ENCODE measurements around the gene UGT1A1. TPM values are rescaled to one million over a fixed set of nuclear protein-coding genes. Genes with fewer than 3 reads are reported as not detected.

The UGT1A1 gene
- total and polyA plus RNA-seq, 9 of the 15 experiments (the other 6 are each of a cell fraction or from before 2014, with no cell fraction given) = not detected

DNA sequence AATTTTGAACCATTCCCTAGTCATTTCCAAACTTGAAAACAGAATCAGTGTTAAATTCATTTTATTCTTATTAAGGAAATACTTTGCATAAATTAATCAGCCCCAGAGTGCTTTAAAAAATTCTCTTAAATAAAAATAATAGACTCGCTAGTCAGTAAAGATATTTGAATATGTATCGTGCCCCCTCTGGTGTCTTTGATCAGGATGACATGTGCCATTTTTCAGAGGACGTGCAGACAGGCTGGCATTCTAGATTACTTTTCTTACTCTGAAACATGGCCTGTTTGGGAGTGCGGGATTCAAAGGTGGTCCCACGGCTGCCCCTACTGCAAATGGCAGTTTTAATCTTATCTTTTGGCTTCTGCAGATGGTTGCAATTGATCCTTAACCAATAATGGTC is 12.5 kb downstream of the UGT1A1 start:
- no peak for DNase-seq (ENCODE audit: extremely low read depth in 1 of 4, low spot score in 3 of 4)
- intact Hi-C loops (cut with micrococcal nuclease) = no loop called here
- in situ Hi-C loops (cut with MboI) = no loop called here
- H3K27ac ChIP-seq (ENCODE audit: extremely low read depth, low read depth, low read length) = no peak overlapping the region
- TF ChIP-seq NELFE (IDR thresholded peaks at IDR 0.05; ENCODE audit: insufficient read depth, insufficient read length) (no peak), PML (IDR thresholded peaks at IDR 0.05; ENCODE audit: low read length) (no peak), ZNF551 (CRISPR knock-in tag; IDR thresholded peaks at IDR 0.05) (no peak), ZNF57 (CRISPR knock-in tag; IDR thresholded peaks at IDR 0.05) (no peak), SIRT6 (IDR thresholded peaks at IDR 0.05; ENCODE audit: low read depth, low read length) (no peak), NFIX (CRISPR knock-in tag; IDR thresholded peaks at IDR 0.05; ENCODE audit: low read depth) (no peak), NEUROD1 (IDR thresholded peaks at IDR 0.05; ENCODE audit: borderline replicate concordance, low read depth, low read length, partially characterized antibody) (no peak)
- TF ChIP-seq, protein P1, sequence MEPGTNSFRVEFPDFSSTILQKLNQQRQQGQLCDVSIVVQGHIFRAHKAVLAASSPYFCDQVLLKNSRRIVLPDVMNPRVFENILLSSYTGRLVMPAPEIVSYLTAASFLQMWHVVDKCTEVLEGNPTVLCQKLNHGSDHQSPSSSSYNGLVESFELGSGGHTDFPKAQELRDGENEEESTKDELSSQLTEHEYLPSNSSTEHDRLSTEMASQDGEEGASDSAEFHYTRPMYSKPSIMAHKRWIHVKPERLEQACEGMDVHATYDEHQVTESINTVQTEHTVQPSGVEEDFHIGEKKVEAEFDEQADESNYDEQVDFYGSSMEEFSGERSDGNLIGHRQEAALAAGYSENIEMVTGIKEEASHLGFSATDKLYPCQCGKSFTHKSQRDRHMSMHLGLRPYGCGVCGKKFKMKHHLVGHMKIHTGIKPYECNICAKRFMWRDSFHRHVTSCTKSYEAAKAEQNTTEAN (CRISPR knock-in tag; IDR thresholded peaks at IDR 0.05) = no peak
- TF ChIP-seq, protein P2, sequence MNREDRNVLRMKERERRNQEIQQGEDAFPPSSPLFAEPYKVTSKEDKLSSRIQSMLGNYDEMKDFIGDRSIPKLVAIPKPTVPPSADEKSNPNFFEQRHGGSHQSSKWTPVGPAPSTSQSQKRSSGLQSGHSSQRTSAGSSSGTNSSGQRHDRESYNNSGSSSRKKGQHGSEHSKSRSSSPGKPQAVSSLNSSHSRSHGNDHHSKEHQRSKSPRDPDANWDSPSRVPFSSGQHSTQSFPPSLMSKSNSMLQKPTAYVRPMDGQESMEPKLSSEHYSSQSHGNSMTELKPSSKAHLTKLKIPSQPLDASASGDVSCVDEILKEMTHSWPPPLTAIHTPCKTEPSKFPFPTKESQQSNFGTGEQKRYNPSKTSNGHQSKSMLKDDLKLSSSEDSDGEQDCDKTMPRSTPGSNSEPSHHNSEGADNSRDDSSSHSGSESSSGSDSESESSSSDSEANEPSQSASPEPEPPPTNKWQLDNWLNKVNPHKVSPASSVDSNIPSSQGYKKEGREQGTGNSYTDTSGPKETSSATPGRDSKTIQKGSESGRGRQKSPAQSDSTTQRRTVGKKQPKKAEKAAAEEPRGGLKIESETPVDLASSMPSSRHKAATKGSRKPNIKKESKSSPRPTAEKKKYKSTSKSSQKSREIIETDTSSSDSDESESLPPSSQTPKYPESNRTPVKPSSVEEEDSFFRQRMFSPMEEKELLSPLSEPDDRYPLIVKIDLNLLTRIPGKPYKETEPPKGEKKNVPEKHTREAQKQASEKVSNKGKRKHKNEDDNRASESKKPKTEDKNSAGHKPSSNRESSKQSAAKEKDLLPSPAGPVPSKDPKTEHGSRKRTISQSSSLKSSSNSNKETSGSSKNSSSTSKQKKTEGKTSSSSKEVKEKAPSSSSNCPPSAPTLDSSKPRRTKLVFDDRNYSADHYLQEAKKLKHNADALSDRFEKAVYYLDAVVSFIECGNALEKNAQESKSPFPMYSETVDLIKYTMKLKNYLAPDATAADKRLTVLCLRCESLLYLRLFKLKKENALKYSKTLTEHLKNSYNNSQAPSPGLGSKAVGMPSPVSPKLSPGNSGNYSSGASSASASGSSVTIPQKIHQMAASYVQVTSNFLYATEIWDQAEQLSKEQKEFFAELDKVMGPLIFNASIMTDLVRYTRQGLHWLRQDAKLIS (CRISPR knock-in tag; IDR thresholded peaks at IDR 0.05) = no peak
- BruUV-seq (replicated peaks) = no TSS peak
- WGBS (ENCODE audit: insufficient coverage, low coverage, missing lambda C conversion rate) = 4% methylated on average over 5 of the region's 5 CpGs
- no peak for FAIRE-seq
- no peak for ATAC-seq
- no peaks in the 10 kb centered on the region for H3K9me1 ChIP-seq (ENCODE audit: control insufficient read depth, insufficient read depth, low read length)
- no peaks in the 10 kb centered on the region for H3K4me1 ChIP-seq (replicated peaks in 1 of 2; ENCODE audit: control insufficient read depth in 2 of 2, insufficient read depth in 2 of 2, low read length in 2 of 2)
- no peak overlapping the region for H3K4me2 ChIP-seq (ENCODE audit: insufficient read depth, low read length)
- POLR2A ChIA-PET = no interaction called here
- H3K79me2 ChIP-seq (ENCODE audit: control insufficient read depth, insufficient read depth, low read length) = no peaks in the 10 kb centered on the region
- H3K9ac ChIP-seq (ENCODE audit: insufficient read depth in 1 of 2, low read depth in 2 of 2, low read length in 2 of 2) = no peak overlapping the region
- peaks cover 0 to 13% of the 10 kb centered on the region in 2 experiments; a peak in 3 of 5 replicates for H3K27me3 ChIP-seq (ENCODE audit: control insufficient read depth in 2 of 2, insufficient read depth in 2 of 2, low read length in 2 of 2)
- no peak overlapping the region for H3K4me3 ChIP-seq
- no peaks in the 10 kb centered on the region for H3K36me3 ChIP-seq (ENCODE audit: control insufficient read depth, insufficient read depth, low read length)
- no peaks in the 10 kb centered on the region for H4K20me1 ChIP-seq (replicated peaks; ENCODE audit: control insufficient read depth, insufficient read depth, low read length)
- no peak overlapping the region for H2AFZ ChIP-seq (ENCODE audit: low read depth, low read length)
- H3K9me3 ChIP-seq (replicated peaks; ENCODE audit: control insufficient read depth, insufficient read depth, low read depth, low read length) = no peaks in the 10 kb centered on the region
- CTCF ChIA-PET (ENCODE audit: low intra/inter-chr PET ratio) = no interaction called here
